ENCODE measurements around the gene BLMH. TPM values are rescaled to one million over a fixed set of nuclear protein-coding genes. Genes with fewer than 3 reads are reported as not detected.

BLMH gene
- total RNA-seq, 1 donor from 2014 or later: 46.4 TPM

DNA sequence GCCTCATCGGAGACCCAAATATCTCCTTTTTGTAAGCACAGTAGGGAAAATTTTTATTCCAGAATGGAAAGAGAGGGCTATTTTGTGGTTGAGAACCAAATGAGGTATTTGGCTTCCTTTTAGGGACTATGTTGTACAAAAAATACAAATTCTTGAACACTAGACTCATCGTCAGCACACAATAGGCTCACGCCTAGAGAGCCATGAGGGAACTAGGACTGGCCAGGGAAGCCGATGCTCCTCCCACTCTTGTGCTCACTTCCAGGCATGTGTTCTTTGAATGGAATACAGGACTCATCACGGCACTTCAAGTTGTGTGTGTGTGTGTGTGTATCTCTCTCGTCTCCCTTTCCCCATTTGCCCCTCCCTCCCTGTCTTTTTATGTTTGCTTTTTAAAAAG is 17.8 kb upstream of the BLMH start:
- DNase-seq (ENCODE audit: extremely low read depth, low read depth, low spot score): no peak

DNA sequence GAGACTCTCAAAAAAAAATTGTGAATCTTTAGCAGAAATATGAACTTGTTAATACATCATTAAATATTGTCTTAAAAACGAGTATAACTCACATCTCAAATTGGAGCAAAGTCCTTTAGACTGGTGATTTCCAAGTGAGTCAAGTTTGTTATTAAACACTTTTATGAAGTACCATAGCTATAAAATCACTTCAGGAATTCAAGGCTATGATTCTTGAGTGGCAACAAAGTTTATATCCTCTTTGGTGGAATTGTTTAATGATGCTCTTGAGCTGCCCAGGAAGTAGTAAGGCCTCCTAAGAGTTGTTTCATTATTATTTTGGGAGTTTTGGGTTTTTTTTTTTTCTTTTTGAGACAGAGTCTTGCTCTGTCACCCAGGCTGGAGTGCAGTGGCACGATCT is 16.7 kb upstream of the BLMH start:
- DNase-seq (ENCODE audit: extremely low read depth, low read depth, low spot score): no peak

DNA sequence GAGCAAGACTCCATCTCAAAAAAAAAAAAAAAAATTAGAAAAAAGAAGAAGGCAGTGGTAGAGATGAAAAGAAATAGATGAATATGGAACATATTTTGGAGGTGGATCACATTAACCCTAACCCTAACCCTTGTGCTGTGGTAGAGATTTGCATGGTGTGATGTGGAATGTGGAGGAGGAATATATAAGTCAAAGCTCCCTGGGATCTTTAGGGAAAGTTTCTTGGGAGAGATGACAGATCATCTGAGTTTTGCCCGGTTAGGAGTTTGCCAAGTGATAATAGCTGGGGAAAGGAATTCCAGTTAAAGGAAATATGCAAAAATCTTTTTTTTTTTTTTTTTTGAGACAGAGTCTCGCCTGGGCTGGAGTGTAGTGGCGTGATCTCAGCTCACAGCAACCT is 13.0 kb upstream of the BLMH start:
- DNase-seq (ENCODE audit: extremely low read depth, low read depth, low spot score): no peak

DNA sequence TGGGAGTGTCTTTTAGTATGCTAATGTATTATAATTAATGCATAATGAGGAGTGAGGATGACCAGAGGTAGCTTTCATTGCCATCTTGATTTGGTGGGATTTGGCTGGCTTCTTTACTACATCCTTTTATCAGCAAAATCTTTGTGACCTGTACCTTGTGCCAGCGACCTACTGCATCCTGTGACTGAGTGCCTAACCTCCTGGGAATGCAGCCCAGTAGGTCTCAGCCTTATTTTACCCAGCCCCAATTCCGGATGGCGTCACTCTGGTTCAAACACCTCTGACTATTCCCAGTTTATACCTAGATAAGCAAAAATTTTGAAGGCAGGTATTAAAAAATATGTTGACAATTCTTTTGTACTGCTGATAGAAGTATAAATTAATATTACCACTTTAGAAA is 10.5 kb upstream of the BLMH start:
- DNase-seq (ENCODE audit: extremely low read depth, low read depth, low spot score): no peak

DNA sequence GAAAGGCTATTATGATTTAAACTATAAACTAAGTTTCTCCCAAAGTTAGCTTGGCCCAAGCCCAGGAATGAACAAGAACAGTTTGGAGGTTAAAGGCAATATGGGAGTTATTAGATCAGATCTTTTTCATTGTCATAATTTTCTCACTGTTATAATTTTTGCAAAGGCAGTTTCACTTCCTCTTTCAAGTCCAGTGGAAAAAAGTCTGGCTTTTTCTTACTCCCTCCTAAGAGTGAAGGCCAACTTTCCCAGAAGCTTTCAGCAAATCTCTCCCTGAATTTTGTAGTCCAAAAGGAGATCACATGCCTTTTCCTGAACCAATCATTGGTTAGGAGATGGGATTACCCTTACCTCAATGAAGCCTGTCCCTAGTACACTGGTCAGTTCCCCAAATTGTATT is 9.1 kb upstream of the BLMH start:
- DNase-seq (ENCODE audit: extremely low read depth, low read depth, low spot score): no peak

DNA sequence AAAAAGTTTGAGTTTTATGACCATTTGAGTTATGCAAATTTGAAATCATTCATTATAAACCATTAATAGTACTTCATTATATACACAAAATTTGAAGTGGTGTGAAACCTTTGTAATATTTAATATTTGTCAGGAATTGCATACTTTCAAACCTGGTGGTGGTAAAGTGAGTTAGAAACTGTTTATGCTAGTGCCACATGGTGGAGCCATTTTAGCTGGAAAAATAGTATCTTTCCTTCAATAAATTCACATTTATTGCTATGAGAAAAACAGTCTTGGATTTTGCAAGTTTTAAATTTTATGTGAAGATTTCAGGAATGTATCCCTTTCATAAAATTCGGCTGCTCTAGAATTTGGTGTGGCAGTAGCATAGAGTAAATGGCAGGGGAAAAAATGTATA is 7.3 kb upstream of the BLMH start:
- no peak for DNase-seq (ENCODE audit: extremely low read depth, low read depth, low spot score)

DNA sequence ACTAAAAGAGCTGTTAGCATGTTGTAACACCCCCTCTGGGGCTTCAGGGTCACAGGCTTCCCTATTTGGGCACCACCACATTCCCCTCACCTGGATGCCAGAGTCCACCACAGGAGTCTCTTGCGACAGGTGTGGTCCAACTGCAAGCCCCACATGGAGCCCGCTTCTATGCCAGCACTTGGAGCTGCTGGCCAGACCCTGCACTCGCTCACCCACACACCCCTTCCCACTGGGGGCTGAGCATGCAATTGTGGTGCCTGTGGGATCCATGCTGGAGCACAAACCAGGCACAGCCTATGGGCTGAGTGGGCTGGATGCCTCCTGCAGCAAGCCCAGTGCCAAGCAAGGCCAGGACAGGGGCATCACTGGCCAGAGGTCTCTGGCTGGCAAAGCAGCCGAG is 6.0 kb upstream of the BLMH start:
- DNase-seq (ENCODE audit: extremely low read depth, low read depth, low spot score): no peak

DNA sequence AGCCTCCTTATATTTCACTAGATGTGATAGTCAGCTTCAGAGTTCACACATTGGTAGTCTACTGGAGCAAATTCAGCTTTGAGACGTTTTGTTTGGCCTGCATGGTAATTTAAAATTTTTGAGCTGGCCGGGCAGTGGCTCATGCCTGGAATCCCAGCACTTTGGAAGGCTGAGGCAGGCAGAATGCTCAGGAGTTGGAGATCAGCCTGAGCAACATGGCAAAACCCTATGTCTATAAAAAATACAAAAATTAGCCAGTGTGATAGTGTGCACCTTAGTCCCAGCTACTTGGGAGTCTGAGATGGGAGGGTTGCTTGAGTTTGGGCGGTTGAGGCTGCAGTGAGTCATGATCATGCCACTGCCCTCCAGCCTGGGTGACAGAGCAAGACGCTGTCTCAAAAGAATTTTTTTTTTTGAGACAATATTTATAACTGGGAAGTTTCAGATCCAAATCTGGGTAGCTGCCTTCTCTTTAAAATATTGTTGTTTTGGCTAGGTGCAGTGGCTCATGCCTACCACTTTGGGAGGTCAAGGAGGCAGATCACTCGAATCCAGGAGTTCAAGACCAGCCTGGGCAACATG is 4.8 kb upstream of the BLMH start:
- no peak for DNase-seq (ENCODE audit: extremely low read depth, low read depth, low spot score)

DNA sequence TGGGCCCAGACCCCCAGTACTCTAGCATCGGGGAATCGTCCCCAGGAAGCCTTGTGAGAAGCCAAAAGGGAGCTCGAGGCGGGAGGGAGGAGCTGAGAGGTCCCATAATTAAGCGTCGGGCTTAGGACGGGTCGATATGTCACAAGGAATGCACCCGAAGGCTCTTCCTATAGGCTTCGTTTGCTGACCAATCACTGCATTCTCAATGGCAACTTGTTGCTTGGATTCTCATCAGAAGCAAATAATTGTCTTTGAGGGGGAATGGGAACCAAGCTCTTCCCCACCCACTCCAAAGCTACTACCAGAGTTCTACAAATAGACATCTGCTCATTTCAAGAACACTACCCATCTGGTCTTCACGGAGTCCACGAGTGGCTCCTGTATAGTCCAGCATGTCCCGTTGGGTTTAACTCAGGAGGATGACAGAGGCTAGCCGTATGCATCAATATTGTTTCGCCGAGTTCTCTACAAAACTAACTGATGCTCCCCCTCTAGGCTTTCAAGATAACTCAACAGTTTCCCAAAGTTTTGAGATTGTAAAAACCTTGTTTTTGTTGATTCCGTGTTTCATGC is 628 bp upstream of the BLMH start:
- no peak for DNase-seq (ENCODE audit: extremely low read depth, low read depth, low spot score)

DNA sequence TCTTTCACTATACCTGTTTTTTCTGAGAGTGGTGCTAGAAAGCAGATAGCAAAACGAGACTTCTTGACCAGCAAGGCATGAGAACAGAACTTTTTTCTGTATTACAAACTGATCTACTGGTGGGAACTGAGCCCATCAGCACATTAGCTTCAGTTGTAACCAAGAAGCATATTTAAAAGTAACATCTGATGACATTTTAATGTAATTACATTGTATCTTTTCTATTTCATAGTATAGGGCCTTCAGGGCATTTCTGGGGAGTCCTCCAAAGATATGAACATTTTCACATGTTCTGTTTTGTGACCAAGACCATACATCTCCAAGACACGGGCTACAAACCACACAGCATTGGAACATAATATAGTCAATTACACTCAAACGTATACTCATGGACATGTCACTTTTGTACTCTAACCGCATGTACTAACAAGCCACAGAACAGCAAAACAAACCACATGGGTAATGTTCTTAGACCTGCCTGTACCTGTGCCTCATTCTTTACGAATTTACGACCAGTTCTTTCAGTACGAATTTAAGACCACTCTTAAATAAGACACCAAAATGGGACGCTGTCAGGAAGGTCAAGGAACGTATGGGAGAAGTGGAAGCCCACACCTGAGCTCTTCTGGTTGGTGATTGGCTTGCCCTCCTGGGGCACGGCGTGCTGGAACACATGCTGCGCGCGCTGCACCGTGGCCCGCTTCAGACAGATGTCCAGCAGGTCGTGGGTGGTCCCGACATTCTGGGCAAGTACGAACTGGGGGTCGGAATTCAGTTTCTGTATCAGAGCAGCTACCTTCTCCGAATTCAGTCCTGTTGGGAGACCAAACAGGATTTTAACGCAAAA is 825 bp downstream of the BLMH start:
- DNase-seq (ENCODE audit: extremely low read depth, low read depth, low spot score): no peak

DNA sequence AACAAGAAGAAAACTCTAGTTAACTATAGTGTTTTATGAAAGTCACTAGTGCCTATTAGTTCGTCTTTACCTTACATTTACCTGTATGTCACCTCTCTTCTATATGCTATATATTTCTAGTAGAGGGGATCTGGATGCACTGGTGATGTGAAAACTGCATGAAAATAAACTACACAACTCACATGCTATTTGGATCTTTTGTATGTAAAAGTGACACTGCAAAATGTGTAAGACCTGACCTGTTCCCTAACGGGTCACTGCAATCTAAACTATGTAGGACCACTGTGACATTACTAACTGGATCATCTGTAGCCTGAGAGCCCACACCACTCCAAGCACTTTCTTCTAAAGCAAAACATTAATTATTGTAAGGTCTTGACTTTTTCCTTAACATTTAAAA is 1.7 kb downstream of the BLMH start:
- no peak for DNase-seq (ENCODE audit: extremely low read depth, low read depth, low spot score)

DNA sequence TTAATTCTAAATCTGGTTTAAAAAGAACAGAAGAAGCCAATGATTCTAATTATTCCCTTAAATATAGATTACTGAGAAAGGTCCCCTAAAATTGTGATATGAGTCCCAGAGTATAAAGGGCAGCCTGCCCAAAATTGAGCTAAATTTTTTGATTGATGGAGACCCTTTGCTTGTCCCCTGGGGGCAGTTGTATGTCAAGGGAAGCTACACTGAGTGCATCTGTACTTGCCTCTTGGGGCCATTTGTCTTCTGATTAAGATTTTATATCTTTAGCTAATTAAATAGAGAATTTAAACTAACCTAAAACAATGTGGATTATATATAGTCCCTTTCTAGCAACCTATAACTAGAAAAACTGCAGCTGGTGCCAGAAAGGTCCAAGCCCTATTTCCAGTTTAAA is 12.6 kb downstream of the BLMH start:
- DNase-seq (ENCODE audit: extremely low read depth, low read depth, low spot score): no peak

DNA sequence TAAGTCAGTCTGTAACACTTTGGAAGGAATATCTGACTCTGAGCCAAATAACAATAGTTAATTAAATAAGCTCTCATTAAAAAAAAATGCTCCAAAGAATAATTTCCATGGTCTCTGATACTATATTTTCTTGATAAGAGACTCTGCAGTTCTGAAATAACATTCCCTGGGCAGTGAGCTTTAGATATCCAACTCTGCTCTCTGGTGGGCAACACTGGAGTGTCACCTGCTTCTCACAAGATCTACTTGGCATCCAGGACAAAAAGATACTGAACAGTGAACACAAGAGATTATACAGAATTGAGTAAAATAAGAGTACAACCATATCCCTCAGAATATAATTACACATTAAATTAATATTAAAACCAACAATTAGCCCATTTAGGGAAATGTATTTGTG is 13.7 kb downstream of the BLMH start:
- DNase-seq (ENCODE audit: extremely low read depth, low read depth, low spot score): no peak

DNA sequence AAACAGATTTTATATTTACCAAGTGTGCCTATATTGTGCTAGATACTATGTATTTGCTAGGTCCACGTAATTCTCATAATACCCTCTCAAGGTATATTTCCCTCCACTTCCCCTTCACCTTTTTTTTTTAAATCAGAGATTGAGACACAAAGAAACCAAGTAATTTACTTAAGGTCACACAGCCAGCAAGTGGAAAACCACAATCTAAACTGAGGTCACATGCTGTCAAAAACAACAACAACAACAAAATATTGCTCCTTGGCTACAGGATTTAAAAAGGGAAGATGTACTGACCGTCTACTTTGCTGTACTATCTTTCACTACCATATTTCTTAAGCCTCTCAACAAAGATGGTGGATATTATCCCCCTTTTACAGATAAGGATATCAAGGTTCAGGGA is 15.8 kb downstream of the BLMH start:
- no peak for DNase-seq (ENCODE audit: extremely low read depth, low read depth, low spot score)

DNA sequence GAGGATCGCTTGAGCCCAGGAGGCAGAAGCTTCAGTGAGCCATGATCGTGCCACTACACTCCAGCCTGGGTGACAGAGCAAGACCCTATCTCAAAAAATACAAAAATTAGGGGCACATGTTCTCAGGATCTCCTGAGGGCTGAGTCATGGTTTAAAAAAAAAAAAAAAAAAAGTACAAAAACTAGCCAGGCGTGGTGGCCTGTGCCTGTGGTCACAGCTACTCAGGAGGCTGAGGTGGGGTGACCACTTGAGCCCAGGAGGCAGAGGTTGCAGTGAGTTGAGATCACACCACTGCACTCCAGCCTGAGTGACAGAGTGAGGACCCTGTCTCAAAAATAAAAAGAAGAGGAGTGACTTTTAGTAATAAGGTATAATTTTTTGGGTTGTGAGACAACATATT is 16.9 kb downstream of the BLMH start:
- DNase-seq (ENCODE audit: extremely low read depth, low read depth, low spot score): no peak

DNA sequence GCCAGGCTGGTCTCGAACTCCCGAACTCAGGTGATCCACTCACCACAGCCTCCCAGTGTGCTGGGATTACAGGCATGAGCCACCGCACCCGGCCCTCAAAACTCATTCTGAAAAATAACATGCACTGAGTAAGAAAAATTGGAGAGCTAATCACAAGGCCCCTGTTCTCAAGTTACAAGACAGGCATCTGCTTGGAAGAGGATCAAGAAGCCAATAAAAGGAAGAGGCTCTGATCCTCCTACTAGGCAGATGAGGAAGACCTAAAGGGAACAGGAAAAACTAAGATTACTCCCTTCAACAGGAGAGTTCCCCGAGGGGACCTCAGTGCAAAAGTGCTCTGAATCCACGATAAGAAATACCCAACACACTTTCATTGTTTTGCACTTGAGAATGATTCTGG is 18.4 kb downstream of the BLMH start:
- DNase-seq (ENCODE audit: extremely low read depth, low read depth, low spot score): no peak

DNA sequence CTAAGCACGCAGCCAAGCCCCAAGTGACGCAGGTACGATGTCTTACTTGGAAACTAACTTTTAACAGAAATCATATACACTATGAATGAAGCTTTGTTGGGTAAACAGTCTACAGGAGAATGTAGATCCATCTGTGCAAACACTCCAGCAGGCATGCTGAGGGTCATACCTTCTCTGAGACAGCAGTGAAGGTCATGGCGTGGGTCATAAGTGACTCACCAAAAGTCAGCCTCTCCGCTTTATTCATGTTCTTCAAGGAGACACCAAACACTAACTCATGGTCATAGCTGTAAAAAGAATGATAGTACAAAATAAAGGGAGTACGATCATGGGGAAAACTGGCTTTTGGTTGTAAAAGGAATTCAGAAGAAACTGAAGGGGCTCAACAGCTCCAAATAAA is 20.6 kb downstream of the BLMH start:
- DNase-seq (ENCODE audit: extremely low read depth, low read depth, low spot score): no peak

DNA sequence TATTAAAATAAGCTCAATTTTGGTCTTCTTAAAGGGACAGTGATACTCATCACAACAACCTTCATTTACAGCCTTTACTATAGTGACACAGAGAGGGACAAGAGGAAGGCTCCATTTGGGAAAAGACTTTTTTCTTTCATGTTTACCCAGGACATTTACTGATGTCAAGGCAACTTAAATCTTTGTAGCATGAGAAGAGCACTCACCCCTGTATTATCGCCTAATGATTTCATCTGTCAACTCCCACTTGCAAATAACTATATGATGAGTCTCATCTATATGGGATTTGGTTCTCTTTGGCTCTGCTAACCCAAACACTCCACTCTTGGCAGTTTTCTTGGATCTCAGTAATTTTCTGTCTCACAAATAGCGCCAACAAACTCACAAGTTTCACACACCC is 24.1 kb downstream of the BLMH start:
- no peak for DNase-seq (ENCODE audit: extremely low read depth, low read depth, low spot score)

DNA sequence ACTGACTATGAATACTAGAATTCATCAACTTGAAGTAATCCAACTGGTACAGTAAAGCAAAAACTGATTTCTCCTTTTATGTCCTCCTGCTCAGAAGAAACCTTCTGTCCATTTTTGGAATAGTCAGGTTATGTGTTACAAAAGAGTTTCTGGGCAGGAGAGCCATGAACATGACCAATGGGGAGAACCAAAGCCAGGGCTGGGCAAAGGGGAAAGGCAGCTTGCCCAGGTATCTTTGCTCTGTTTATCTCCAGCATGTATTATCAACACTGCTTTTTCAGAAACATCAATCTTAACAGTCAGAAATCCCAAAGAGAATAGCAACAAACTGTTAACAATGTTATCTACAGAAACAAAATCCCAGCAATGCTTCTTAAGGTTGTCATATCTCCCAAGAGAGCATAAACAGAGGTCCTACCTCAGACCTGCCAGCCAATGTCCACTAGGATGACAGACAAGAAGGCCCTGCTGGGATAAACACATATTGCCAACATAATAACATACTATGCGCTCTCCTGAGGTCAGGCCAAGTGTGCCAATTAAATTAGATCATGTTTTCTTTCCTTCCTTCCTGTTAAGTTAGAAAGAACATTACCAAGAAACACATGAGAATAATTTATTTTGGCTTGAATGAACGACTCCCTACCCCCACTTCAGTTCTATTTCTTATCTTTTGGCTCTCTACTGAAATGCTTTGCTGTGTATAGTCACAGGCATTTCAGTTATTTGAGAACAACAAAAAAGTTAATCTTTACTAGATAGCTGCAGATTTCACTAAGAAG is 28.0 kb downstream of the BLMH start:
- DNase-seq (ENCODE audit: extremely low read depth, low read depth, low spot score): peak; percentile 34

DNA sequence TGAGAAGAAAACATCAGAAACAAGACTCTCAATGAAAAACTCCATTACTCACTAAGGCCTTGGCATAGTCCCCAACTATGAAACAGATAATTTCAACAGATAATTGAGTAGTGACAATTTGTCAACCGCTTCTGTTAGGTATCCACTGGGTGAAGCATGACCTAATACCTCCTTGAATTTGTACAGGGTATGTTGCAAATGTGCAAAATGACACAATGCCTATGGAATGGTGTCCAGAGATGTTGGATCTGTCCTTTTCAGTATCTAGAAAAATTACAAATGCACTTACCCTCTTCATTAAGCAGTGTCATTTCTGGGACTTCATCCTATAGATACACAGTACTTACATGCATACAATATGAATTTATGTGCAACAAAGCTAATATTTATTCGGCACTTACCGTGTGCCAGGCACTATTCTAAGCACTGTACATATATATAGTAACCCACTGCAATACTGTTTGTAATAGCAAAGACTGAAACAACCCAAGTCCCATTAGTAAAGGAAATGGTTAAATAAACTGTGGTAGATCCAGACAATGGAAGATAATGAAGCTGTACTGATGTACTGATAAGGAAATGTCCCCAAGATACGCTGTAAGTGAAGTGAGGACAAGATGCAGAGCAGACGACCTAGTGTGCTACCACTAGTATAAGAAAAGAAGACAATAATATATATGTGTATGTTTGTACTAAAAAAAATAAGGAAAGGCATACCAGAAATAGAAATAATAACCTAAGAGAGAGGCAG is 34.8 kb downstream of the BLMH start:
- DNase-seq (ENCODE audit: extremely low read depth, low read depth, low spot score): no peak

DNA sequence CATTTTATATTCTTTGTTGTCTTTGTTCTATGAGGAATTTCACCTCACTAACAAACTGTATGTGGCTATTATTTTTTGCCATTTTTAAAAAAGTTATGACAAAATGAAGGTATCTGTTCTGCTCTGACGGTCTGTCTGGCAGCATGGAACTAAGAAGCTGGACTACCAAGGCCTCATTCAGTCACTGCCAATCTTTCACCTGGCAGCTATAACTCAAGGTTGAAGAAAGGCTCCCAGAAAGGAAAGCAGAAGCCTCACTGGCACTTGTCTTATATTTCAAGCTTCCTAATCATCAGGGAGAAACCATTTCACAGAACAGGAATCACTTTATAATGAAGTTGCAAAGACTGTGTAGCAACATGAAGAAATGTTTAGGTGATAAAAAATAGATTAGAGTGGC is 37.6 kb downstream of the BLMH start:
- DNase-seq (ENCODE audit: extremely low read depth, low read depth, low spot score): no peak
